Right lobe of liver (tissue), 4 donors: Measurements from ENCODE around the gene CEP170B.
"Not testable (repeated sequence)": the region's sequence is repeated elsewhere in the genome, so short reads cannot be mapped to it uniquely, and the experiment has no call there.

ENCODE experiments used
- POLR2A ChIP-seq: fragments of 450-650 bp; IDR thresholded peaks from one replicate; pipeline ENCODE4 v1.6.1; 2017; ENCODE audit warnings: antibody characterized with exemption, mild to moderate bottlenecking
- TF ChIP-seq, protein P1 (sequence below), 4 donors: fragments of 200-600 bp in 3 of 4; fragments of 450-650 bp in 1 of 4; IDR thresholded peaks; one replicate each; pipeline versions ENCODE4 v1.5.1 to v1.8.0; 2016 to 2022; ENCODE audit warnings: antibody characterized with exemption in 4 of 4, mild to moderate bottlenecking in 2 of 4
- donor health status: DM: no; HTN: no; CAD: no.
- donor health status: DM: no; HTN: no; CAD: no.
- donor health status: DM: no; HTN: yes; CAD: no.

DNA sequence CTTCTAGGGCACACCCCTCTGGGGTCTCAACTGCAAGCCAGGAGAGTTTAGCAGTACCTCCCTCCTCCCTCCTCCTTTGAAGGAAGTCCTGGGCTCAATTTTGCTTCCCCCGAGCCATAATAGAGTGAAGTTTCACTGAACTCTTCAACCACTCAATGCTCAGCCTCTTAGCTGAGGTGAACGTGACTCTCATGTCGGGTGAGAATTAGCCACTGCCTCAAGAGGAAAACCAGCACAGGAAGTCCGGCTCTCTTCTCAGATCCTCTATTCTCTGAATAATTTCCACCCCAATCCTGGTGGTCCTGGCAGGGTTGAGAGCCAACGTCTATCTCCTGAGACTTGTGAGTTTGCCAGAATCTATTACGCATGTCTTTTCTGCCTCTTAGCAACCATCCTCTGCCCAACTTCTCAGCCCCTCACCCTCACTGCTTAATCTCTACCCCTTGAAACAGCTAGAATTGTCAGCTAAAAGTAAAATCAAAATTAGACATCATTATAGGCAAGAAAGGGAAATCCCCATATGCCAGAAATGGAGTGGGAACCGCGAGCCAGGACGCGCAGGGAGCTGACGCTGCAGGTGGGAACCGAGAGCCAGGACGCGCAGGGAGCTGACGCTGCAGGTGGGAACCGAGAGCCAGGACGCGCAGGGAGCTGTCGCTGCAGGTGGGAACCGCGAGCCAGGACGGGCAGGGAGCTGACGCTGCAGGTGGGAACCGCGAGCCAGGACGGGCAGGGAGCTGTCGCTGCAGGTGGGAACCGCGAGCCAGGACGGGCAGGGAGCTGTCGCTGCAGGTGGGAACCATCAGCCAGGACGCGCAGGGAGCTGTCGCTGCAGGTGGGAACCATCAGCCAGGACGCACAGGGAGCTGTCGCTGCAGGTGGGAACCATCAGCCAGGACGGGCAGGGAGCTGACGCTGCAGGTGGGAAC is 39.8 kb downstream of the CEP170B start:
- TF ChIP-seq, protein P1, sequence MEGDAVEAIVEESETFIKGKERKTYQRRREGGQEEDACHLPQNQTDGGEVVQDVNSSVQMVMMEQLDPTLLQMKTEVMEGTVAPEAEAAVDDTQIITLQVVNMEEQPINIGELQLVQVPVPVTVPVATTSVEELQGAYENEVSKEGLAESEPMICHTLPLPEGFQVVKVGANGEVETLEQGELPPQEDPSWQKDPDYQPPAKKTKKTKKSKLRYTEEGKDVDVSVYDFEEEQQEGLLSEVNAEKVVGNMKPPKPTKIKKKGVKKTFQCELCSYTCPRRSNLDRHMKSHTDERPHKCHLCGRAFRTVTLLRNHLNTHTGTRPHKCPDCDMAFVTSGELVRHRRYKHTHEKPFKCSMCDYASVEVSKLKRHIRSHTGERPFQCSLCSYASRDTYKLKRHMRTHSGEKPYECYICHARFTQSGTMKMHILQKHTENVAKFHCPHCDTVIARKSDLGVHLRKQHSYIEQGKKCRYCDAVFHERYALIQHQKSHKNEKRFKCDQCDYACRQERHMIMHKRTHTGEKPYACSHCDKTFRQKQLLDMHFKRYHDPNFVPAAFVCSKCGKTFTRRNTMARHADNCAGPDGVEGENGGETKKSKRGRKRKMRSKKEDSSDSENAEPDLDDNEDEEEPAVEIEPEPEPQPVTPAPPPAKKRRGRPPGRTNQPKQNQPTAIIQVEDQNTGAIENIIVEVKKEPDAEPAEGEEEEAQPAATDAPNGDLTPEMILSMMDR (IDR thresholded peaks at IDR 0.05) = not testable (repeated sequence)
- TF ChIP-seq POLR2A = not testable (repeated sequence)
